HCT116 (cell line): ENCODE data around the gene NUP42.

Experiments used
- EZH2 ChIP-seq: fragments of 200-600 bp; sonication (generic); IDR thresholded peaks from 2 replicates; pipeline ENCODE4 v1.6.1; 2017; ENCODE audit warnings: antibody characterized with exemption, mixed run types
- FOSL1 ChIP-seq: IDR thresholded peaks from 2 replicates; pipeline ENCODE4 v1.6.1; 2012; ENCODE audit warnings: low read depth
- POLR2A ChIP-seq: IDR thresholded peaks from 2 replicates; pipeline ENCODE4 v1.7.0; 2011; ENCODE audit warnings: borderline replicate concordance; ENCODE audit not compliant: insufficient read depth, insufficient read length; ENCODE audit errors: extremely low read depth
- POLR2AphosphoS5 ChIP-seq: IDR thresholded peaks from 2 replicates; pipeline ENCODE4 v1.6.1; 2011; ENCODE audit warnings: mild to moderate bottlenecking, low read depth, low read length, moderate library complexity
- RAD21 ChIP-seq: IDR thresholded peaks from 2 replicates; pipeline ENCODE4 v1.6.1; 2012; ENCODE audit warnings: low read depth, mild to moderate bottlenecking
- SIN3A ChIP-seq: IDR thresholded peaks from 2 replicates; pipeline ENCODE4 v1.6.1; 2012; ENCODE audit warnings: low read depth
- YY1 ChIP-seq: IDR thresholded peaks from 2 replicates; pipeline ENCODE4 v1.6.1; 2011; ENCODE audit warnings: low read length, low read depth, moderate library complexity, mild to moderate bottlenecking; ENCODE audit not compliant: insufficient replicate concordance; ENCODE audit errors: extremely low read depth
- ZNF274 ChIP-seq: fragments of 200-500 bp; sonication (Bioruptor generic); IDR thresholded peaks from 2 replicates; pipeline ENCODE4 v1.6.1; 2014; ENCODE audit warnings: mild to moderate bottlenecking, low read depth, low read length, inconsistent platforms
- TF ChIP-seq, protein P1 (sequence below), 3 experiments: fragments of 200-600 bp in 1 of 3; sonication (generic) in 1 of 3; IDR thresholded peaks in 2 of 3; conservative IDR thresholded peaks in 1 of 3; 2 replicates each; pipeline ENCODE4 v1.5.1; 2012 to 2017; ENCODE audit warnings: low read depth in 2 of 3, low read length in 2 of 3, antibody characterized with exemption in 1 of 3, borderline replicate concordance in 1 of 3, control low read depth in 1 of 3, mild to moderate bottlenecking in 1 of 3, mixed read lengths in 1 of 3, mixed run types in 1 of 3, moderate library complexity in 1 of 3; ENCODE audit not compliant: insufficient read depth in 1 of 3
- TF ChIP-seq, protein P2 (sequence below): IDR thresholded peaks from 2 replicates; pipeline ENCODE4 v1.6.1; 2012
- TF ChIP-seq, protein P3 (sequence below): IDR thresholded peaks from 2 replicates; pipeline ENCODE4 v1.6.1; 2012; ENCODE audit warnings: low read depth
- TF ChIP-seq, protein P4 (sequence below): IDR thresholded peaks from 2 replicates; pipeline ENCODE4 v1.6.1; 2012
- TF ChIP-seq, protein P5 (sequence below): IDR thresholded peaks from 2 replicates; pipeline ENCODE4 v1.6.1; 2011; ENCODE audit warnings: mild to moderate bottlenecking, low read length, moderate library complexity; ENCODE audit not compliant: insufficient replicate concordance; ENCODE audit errors: extremely low read depth

DNA sequence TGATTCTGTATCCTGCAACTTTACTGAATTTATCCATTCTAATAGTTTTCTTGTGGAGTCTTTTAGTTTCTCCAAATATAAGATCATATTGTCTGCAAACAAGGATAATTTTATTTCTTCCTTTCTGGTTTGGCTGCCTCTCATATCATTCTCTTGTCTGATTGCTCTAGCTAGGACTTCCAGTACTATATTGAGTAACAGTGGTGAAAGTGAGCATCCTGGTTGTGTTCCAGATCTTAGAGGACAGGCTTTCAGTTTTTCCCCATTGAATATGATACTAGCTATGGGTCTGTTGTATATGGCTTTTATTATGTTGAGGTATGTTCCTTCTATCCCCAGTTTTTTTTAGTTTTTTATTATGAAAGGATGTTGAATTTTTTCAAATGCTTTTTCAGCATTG lies 48.1 kb upstream of the NUP42 start:
- TF ChIP-seq, protein P1, sequence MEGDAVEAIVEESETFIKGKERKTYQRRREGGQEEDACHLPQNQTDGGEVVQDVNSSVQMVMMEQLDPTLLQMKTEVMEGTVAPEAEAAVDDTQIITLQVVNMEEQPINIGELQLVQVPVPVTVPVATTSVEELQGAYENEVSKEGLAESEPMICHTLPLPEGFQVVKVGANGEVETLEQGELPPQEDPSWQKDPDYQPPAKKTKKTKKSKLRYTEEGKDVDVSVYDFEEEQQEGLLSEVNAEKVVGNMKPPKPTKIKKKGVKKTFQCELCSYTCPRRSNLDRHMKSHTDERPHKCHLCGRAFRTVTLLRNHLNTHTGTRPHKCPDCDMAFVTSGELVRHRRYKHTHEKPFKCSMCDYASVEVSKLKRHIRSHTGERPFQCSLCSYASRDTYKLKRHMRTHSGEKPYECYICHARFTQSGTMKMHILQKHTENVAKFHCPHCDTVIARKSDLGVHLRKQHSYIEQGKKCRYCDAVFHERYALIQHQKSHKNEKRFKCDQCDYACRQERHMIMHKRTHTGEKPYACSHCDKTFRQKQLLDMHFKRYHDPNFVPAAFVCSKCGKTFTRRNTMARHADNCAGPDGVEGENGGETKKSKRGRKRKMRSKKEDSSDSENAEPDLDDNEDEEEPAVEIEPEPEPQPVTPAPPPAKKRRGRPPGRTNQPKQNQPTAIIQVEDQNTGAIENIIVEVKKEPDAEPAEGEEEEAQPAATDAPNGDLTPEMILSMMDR (IDR thresholded peaks at IDR 0.05 in 2 of 3, conservative IDR thresholded peaks at IDR 0.05 in 1 of 3; ENCODE audit: borderline replicate concordance in 1 of 3, insufficient read depth in 1 of 3, low read depth in 2 of 3, low read length in 2 of 3): no peak
- no peak for TF ChIP-seq EZH2
- no peak for TF ChIP-seq POLR2A
- TF ChIP-seq POLR2AphosphoS5: no peak
- TF ChIP-seq, protein P2, sequence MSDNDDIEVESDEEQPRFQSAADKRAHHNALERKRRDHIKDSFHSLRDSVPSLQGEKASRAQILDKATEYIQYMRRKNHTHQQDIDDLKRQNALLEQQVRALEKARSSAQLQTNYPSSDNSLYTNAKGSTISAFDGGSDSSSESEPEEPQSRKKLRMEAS: no peak
- TF ChIP-seq ZNF274: no peak
- TF ChIP-seq YY1: no peak
- TF ChIP-seq, protein P3, sequence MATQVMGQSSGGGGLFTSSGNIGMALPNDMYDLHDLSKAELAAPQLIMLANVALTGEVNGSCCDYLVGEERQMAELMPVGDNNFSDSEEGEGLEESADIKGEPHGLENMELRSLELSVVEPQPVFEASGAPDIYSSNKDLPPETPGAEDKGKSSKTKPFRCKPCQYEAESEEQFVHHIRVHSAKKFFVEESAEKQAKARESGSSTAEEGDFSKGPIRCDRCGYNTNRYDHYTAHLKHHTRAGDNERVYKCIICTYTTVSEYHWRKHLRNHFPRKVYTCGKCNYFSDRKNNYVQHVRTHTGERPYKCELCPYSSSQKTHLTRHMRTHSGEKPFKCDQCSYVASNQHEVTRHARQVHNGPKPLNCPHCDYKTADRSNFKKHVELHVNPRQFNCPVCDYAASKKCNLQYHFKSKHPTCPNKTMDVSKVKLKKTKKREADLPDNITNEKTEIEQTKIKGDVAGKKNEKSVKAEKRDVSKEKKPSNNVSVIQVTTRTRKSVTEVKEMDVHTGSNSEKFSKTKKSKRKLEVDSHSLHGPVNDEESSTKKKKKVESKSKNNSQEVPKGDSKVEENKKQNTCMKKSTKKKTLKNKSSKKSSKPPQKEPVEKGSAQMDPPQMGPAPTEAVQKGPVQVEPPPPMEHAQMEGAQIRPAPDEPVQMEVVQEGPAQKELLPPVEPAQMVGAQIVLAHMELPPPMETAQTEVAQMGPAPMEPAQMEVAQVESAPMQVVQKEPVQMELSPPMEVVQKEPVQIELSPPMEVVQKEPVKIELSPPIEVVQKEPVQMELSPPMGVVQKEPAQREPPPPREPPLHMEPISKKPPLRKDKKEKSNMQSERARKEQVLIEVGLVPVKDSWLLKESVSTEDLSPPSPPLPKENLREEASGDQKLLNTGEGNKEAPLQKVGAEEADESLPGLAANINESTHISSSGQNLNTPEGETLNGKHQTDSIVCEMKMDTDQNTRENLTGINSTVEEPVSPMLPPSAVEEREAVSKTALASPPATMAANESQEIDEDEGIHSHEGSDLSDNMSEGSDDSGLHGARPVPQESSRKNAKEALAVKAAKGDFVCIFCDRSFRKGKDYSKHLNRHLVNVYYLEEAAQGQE: no peak
- TF ChIP-seq FOSL1: no peak
- TF ChIP-seq SIN3A: no peak
- TF ChIP-seq, protein P4, sequence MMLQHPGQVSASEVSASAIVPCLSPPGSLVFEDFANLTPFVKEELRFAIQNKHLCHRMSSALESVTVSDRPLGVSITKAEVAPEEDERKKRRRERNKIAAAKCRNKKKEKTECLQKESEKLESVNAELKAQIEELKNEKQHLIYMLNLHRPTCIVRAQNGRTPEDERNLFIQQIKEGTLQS: no peak
- TF ChIP-seq, protein P5, sequence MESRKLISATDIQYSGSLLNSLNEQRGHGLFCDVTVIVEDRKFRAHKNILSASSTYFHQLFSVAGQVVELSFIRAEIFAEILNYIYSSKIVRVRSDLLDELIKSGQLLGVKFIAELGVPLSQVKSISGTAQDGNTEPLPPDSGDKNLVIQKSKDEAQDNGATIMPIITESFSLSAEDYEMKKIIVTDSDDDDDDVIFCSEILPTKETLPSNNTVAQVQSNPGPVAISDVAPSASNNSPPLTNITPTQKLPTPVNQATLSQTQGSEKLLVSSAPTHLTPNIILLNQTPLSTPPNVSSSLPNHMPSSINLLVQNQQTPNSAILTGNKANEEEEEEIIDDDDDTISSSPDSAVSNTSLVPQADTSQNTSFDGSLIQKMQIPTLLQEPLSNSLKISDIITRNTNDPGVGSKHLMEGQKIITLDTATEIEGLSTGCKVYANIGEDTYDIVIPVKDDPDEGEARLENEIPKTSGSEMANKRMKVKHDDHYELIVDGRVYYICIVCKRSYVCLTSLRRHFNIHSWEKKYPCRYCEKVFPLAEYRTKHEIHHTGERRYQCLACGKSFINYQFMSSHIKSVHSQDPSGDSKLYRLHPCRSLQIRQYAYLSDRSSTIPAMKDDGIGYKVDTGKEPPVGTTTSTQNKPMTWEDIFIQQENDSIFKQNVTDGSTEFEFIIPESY: no peak
- TF ChIP-seq RAD21: no peak
